DMS53 (cell line): ENCODE results near the gene ELF5.

Experiments used
- DNase-seq: peaks from one replicate; lab custom pipeline; 2025; lab: John Stamatoyannopoulos, UW

Gene ELF5

DNA sequence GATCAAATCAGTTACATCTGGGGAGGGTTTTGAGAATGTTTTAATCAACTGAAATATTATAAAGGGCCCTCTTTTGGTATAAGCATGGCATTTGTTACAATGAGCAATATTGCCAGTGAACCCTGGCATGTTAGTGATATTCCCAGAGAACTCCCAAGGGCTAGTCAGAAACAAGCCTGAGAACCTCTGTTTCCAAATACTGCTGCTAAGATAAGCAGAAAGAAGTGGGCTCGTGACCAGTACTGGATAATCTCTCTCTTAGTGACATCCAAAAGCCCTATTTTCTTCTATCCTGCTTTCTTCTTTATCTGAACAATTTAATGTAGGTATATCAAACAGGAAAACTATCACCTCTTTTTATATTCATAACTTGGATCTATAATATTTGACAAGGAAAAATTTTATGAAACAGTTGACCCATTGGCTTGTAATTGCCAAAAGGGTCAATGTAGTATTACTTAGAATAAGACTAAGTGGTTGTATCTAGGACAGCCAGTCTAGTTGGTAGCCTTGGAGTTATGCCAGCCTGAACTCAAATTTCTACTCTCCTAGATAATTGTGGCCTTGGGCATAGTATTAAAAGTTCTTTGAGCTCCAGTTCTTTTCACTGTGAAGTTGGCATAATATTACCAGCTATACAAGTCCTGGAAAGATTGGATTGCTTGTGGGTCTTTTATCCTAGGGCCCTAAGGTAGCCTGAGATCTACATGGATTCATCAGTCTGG is 59.1 kb downstream of the ELF5 start:
- no peak for DNase-seq

DNA sequence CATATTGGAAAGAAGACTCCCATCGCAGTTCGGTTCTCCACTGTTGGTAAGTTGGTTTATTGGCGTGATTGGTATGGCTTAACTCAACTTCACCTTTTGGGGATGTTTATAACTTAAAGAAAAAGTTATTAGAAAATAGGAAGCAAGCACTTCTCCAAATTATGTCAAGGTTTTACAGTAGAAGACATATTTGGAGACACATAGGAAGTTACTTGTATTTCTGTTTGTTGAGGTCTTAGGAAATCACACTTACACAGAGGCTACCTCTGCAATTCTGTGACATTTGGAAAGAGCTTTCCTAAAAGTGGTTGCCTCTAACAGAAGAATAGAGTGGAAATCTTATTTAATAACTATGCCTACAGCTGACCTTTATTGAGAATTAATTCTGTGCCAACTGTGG is 62.5 kb downstream of the ELF5 start:
- DNase-seq, result no peak

DNA sequence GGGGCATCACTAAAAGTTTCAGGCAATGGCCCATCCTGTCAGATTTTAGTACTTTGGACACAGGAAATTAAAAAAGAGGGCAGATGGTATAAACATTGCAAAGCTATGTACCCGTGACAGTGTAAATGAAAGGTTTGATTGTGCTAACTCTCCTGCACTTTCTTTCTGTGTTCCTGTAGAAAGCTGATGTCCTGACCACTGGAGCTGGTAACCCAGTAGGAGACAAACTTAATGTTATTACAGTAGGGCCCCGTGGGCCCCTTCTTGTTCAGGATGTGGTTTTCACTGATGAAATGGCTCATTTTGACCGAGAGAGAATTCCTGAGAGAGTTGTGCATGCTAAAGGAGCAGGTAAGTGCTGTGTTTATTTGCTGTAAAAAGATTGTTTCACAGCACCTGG is 64.6 kb downstream of the ELF5 start:
- DNase-seq, result no peak

DNA sequence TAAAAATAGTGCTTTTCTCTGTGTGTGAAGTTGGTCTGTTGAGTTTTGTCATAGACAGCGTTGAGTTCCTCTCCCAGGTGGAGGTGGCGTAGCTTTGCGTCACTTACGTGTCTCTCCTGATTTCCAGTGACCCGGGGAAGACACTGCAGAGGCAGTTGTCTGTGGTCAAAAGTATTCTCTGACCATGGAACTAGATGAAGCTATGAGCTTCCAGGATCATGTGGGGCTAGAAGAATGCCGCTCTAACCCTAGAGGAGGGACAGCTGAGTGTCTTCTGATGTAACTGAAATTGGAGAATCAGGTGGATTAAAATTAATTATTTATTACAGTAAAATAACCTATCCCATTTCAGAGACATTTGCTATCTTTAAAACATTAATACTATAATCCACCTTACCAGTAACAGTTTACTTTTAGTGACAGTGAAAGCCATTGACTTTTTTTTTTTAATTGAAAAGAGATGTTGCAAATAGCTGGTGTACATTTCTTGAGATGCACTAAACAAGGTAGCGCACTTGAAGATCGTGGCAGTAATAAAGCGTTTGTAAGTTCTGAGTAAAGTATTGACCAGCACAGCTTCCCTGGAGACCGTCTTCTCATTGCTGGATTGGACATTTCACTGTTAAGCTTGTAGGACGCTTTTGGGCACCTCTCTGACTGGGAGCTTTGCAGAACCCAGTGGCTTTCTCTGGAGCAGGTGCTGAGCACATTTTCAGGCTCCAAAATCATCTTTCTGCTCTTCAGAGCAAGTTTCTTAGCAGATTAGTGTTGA is 65.2 kb downstream of the ELF5 start:
- DNase-seq, result no peak

DNA sequence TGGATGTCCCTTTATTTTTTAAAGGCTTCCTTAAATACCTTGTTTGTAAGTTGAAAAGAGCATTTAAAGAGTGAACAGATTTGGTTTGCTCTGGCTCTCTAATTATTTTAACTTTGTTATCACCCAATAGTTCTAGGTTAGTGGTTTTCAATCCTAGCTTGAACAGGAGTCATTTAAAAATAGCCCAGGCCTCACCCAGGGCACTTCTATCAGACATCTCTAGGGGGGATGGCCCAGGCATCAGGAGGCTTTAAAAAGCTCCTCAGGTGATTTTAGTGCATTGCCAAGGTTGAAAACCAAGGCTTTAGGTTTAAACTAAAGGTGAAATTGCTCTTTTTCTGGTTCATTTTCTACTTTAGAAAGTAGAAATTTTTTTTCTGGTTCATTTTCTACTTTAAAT is 66.5 kb downstream of the ELF5 start:
- no peak for DNase-seq

DNA sequence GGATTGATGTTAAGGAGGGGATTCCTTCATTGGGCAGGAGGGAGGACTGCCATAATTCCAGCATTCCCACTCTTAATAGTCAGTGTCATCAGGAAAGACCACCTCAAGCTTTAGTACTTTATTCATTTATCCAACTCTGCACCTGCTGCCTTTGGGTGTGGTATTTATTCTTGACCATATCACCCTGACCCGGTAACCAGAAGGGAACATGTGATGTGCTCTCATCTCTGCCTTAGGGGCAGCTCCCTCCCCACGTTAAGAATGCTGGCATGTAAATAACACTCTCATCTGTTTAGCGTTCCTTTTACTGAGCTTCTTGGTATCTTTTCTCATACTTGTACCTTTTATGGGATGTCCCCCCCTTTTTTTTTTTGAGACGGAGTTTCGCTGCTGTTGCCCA is 67.2 kb downstream of the ELF5 start:
- no peak for DNase-seq

DNA sequence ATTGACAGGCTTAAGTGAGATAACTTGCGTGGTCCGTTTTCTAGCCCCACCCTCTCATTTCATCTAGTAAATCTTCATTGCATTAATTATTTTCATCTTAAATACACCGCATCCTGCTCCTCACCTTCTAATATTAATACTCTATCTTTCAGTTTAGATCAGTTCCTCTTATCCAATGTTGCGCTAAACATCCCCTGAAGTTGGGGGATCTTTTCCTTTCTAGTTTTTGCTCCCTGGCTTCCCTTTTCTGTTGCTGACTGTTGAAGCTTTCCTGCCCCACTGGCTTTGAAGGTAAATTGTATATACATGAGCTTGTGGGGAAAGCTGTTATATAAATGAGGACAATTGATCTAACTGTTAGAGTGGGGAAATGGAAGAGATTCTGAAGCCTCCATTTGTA is 67.6 kb downstream of the ELF5 start:
- no peak for DNase-seq

DNA sequence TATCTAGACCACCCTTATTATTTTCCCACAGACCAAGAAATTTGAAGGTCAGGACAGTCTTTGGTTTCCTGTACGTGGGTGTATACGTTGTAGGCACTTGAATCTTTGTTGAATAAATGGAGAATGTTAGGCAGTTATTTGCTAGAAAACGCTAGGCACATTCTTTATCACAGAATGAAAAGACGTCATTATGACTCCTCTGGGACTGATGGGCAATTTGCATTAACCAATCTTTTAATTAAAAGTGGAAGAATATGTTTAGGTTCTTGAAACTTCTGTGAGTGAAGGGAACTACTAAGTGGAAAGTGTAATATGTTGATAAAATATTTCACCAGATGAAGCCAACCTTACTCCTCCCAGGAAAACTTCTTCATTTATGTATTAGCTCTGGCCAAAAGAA is 69.2 kb downstream of the ELF5 start:
- DNase-seq, result no peak

DNA sequence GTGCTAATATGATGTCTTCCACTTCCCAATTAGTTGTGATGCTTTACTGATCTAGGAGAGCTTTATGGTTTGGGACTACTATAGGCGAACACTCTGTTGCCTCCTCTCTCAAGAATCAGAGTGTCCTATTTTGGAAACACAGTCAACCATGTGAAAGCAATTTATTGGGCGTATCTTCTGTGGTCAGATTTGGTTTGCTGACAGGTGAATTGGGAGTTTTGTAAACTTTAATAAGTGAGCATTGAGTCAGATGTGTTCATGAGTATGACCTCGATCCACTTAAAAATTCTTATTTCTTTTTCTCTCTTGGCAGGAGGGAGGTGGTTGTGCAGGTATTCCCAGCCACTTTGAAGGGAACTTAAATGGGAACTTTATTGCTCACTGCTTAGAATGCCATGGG is 70.5 kb downstream of the ELF5 start:
- no peak for DNase-seq

DNA sequence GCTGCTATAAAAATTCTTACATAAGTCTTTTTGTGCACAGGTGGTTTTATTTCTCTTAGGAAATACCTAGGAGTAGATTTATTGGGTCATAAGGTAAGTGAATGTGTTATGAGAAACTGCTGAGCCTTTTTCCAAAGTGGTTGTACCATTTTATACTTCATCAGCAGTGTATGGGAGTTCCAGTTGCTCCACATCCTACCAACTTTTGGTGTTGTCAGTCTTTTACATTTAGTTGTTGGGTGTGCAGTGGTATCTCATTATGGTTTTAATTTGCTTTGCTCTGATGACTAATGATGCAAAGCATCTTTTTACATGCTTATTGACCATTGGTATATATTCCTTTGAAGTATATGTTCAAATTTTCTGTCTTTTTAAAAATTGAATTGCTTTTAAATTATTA is 71.8 kb downstream of the ELF5 start:
- DNase-seq, result no peak

DNA sequence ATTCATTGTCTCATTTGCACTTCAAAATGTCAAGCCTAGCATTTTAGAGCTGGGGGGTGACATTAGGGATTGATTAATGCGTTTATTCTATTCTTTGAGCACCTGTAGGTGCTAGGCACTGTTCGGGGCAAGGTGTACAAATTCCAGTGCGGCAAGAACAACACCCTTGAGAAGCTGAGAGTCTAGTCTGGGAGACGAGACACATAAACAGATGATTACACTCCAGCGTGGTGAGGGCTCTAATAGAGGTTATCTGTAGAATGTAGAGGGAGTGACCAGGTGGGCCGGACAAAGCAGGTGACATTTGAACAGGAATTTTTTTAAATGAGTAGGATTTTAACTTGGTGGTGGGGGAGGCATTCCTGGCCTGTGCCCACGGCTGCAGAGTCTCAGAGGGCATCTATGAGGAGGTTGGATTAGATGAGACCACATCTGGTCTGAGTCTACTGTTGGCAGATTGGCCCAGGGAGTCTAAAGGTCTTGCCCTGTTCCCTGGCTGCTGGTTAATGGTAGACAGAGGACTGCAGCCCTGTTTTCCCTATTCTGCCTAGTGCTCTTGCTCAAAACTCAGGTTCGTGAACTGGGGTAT is 73.9 kb downstream of the ELF5 start:
- peak; percentile 28 for DNase-seq

DNA sequence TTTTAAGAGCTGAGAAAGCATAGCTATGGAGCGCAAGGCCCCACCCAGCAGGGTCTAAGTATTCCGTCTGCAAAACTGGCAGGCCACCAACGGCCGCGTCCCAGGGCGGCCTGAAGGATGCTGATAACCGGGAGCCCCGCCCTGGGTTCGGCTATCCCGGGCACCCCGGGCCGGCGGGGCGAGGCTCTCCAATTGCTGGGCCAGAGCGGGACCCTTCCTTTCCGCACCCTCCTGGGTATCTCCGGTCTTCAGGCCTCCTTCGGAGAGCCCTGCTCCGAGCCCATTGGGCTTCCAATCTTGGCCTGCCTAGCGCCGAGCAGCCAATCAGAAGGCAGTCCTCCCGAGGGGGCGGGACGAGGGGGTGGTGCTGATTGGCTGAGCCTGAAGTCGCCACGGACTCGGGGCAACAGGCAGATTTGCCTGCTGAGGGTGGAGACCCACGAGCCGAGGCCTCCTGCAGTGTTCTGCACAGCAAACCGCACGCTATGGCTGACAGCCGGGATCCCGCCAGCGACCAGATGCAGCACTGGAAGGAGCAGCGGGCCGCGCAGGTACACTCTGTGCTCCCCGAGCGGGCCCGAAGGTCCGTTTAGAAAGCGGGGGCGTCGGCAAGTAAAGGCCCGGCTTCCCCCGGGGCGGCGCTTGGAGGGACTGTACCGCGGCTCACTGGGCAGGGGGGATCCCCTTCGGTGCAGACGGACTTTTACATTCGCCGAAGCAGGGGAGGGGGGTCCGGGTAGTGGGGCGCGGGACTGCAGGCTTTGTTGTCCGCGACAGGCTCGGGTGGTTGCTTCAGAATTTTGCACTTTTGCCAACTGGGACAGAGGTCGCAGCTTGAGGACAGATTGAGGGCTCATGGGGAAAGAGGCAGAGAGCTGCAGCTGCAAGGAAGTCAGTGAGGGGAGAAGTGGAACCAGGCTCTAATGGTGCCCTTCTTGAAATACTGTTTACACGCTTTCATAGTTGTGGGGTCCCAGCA is 74.8 kb downstream of the ELF5 start, which contains the start of gene CAT:
CAT (plus strand) TSS at position 406 of the 979 bp plus-strand sequence; CDS start at position 486, 80 bp downstream.
- peak; percentile 96 for DNase-seq

DNA sequence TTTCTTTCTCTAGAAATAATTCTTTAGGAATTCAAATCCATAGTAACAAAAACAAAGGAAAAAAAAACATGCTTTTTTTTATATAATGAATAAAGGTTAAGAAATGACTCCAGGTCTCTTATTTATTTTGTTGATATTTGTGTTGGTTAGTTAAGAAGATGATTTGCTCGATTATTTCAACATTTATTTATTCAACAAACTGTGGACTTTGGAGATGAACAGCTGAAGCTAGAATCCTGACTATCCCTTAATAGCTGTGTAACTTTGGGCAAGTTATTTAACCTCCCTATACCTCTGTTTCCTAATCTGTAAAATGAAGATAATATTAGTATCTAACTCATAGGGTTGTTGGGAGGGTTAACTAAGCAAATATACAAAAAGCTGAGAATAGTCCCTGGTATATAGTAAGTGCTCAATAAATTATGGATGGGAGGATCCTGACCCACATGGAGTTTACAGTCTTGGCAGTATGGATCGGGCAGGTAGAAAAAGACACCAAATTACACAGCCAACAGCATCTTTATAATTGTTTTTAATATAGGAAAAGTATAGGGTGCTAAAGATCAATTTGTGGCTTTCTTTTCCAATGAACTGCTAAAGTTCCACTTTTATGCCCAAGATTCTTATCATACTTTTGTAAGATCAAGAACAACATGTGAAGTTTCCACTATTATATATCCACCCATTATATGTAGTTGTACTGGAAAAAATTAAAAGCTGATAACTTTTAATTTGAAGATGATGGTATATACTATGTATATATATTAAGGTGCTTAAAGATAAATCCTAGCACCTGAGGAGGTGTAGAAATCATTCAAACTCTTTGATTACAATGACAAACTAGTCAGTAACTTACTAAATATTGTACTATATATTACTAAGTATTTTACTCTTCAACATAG is 76.1 kb downstream of the ELF5 start:
- DNase-seq, result no peak

DNA sequence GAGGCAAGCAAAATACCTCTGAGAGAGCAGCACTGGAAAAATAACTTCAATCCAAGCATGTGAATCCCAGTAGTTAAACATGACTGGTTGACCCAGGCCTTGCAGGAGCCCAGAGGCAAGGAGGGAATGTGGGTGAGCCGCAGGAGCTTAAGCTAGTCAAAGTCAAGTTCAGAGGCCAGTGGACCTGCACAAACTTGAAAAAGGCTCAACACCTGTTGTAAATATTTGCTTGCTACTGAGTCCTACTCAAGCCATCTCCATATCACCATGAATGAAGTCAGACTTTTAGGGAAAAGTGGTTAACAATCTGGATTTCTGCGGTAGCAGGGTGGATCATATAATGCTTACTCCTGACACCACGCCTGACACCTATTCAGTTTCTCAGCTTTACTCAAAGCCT is 79.7 kb downstream of the ELF5 start:
- peak; percentile 58 for DNase-seq

DNA sequence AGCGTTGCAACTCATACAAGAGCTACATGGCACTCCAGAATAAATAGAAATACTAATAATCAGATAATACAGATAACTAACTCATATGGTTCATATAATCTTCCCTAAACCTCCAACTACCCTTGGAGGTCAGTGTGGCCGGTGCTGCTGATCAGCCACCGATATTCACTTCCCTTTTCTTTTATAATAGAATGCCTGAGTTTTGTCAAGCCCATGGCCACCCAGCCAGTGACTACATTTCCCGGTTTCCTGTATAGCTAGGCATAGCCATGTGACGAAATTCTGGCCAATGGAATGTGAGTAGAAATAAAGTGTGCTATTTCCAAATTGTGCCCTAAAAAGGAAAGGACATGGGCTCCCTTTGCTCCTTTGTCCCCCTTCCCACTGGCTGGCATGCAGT is 80.8 kb downstream of the ELF5 start:
- DNase-seq, result no peak

DNA sequence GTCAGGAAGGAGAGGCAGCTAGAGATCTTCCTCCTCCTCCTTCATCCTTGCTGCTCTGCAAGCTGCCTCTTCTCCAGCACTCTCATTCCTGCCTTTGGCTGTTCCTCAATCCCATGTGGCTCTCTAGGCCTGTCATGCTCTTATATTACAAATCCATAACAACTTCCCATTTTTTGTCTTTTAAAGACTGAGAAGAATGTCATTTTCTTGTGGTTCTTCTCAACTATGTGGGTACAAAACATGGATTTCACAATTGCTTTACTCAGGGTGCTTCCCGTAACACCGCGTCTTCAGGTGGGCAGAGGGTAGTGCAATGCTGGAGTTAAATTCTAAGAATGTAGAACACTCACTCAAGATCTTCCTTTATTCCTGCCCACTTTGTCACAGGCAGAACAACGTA is 81.6 kb downstream of the ELF5 start:
- no peak for DNase-seq
